Measurements from ENCODE around the gene TOX2.

GRCh38 chr20:44066645-44067606, 152.3 kb downstream of the TOX2 start:
- no peak for TF ChIP-seq POLR2A (IDR thresholded peaks at IDR 0.05; ENCODE audit: low read depth, low read length)
- no peak for TF ChIP-seq SPI1 (IDR thresholded peaks at IDR 0.05; ENCODE audit: low read depth, low read length)
- no peak for TF ChIP-seq POLR2AphosphoS5 (IDR thresholded peaks at IDR 0.05; ENCODE audit: low read depth, low read length)
- no peak for TF ChIP-seq POU2F2 (IDR thresholded peaks at IDR 0.05; ENCODE audit: low read depth, low read length)
- no peak for TF ChIP-seq TAF1 (IDR thresholded peaks at IDR 0.05; ENCODE audit: low read depth, low read length)

All from GM12891 (cell line).